ENCODE measurements around the gene ISY1.
"Not testable (repeated sequence)": the region's sequence is repeated elsewhere in the genome, so short reads cannot be mapped to it uniquely, and the experiment has no call there.

ISY1 gene

DNA sequence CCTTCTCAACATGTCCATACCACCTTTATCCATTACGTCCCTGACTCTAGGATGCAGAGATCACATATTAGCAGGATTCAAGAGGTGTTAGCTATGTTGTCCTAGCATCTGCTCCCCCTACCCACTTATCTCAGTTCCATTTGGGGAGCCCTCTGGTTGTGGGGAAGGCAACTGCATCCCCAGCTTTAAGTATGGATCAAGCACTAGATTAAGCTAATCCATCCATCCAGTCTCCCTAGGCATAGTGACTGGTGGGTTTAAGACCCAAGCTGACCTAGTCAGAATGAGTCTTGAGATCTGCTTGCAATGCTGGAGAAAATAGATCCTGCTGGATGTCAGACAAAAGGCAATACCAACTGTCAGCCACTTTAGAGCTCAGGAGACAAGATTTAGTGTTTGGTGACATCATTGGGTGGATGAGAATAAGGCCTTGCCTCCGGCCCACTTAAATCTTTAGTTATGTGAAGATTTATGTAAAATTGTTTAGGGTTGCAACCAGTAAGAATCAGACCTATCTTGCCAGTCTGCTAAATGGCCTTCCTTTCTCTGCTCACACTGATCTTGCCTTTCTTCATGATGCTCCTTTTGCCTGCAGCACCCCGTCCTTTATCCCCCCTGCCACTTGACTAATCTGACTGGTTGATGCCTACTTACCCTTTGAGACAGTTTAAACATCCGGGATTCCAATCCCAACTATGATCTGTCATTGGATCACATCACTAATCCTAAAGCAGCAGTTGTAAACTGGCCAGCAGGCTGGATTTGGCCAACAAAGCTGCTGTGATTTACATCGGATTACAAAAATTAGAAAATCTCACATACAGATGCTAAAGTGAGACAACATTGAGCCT, 2.1 kb upstream of the ISY1 start:
- Histone ChIP-seq H3K4me1 (ENCODE audit: control insufficient read depth, insufficient read depth, low read length) (peaks cover 14% of the 10 kb centered on the region), H3K27me3 (ENCODE audit: control insufficient read depth, insufficient read depth, low read length) (no peaks in the 10 kb centered on the region), H3K27ac (ENCODE audit: low read depth, low read length) (no peak overlapping the region), H3K9ac (ENCODE audit: low read length) (no peak overlapping the region), H3K36me3 (ENCODE audit: control insufficient read depth, insufficient read depth, low read length) (peaks cover 10% of the 10 kb centered on the region), H3K4me3 (ENCODE audit: low read length) (no peak overlapping the region)

DNA sequence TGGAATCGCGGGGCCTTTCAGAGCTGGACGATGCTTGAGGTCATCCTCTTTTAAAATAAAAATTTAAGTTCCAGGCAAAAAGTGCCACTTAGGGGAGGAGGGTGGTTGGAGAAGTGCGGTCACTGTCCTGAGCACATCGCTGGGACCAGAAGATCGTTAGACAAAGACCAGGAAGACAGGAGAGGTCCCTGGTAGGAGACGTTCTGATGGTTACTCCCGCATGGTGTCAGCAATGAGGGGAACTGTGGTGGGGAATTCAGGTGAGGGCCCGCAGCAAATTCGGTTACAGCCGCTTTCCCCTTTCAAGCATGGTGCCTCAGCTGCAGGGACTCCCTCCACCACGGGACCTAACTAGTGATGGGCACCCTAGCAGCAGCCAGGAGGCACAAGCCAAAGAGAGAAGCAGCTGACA, 1.0 kb upstream of the ISY1 start:
- peak overlapping the region; percentile 98 for H3K27ac ChIP-seq (ENCODE audit: low read depth, low read length)
- peaks cover 9% of the 10 kb centered on the region for H3K36me3 ChIP-seq (ENCODE audit: control insufficient read depth, insufficient read depth, low read length)
- H3K4me3 ChIP-seq (ENCODE audit: low read length): peak overlapping the region; percentile 75
- peak overlapping the region; percentile 25 for H3K9ac ChIP-seq (ENCODE audit: low read length)
- H3K4me1 ChIP-seq (ENCODE audit: control insufficient read depth, insufficient read depth, low read length): peaks cover 14% of the 10 kb centered on the region
- no peaks in the 10 kb centered on the region for H3K27me3 ChIP-seq (ENCODE audit: control insufficient read depth, insufficient read depth, low read length)

DNA sequence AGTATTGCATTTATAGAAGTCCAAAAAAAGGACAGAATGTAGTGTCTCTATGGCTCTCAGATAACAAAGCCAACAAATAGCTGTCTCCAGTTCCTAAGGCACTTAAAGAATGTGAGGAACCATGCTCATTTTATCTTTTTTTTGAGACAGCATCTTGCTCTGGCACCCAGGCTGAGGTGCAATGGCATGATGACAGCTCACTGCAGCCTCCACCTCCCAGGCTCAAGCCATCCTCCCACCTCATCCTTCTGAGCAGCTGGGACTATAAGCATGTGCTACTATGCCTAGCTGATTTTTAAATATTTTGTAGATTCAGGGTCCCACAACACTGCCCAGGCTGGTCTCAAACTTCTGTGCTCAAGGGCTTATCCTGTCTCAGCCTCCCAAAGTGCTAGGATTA, 16.1 kb downstream of the ISY1 start:
- no peak overlapping the region for H3K27ac ChIP-seq (ENCODE audit: low read depth, low read length)

DNA sequence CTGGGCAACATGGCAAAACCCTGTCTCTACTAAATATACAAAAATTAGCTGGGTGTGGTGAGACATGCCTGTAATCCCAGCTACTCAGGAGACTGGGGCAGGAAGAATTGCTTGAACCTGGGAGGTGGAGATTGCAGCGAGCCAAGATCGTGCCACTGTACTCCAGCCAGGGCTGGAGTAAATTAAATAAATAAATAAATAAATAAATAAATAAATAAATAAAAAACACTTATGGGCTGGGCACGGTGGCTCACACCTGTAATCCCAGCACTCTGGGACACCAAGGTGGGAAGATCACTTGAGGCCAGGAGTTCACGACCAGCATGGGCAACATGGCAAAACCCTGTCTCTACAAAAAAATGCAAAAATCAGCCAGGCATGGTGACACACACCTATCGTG, 19.9 kb downstream of the ISY1 start:
- H3K27ac ChIP-seq (ENCODE audit: low read depth, low read length); H3K27me3 ChIP-seq (ENCODE audit: control insufficient read depth, insufficient read depth, low read length); H3K4me3 ChIP-seq (ENCODE audit: low read length); H3K4me1 ChIP-seq (ENCODE audit: control insufficient read depth, insufficient read depth, low read length); H3K9ac ChIP-seq (ENCODE audit: low read length): not testable (repeated sequence)
- H3K36me3 ChIP-seq (ENCODE audit: control insufficient read depth, insufficient read depth, low read length): peaks cover 12% of the 10 kb centered on the region

More for the DNA sequence above, 16.1 kb downstream of the ISY1 start:
- Histone ChIP-seq H3K36me3 (ENCODE audit: control insufficient read depth, insufficient read depth, low read length) (peaks cover 13% of the 10 kb centered on the region), H3K4me1 (ENCODE audit: control insufficient read depth, insufficient read depth, low read length) (no peaks in the 10 kb centered on the region), H3K9ac (ENCODE audit: low read length) (no peak overlapping the region), H3K4me3 (ENCODE audit: low read length) (no peak overlapping the region), H3K27me3 (ENCODE audit: control insufficient read depth, insufficient read depth, low read length) (no peaks in the 10 kb centered on the region)

DNA sequence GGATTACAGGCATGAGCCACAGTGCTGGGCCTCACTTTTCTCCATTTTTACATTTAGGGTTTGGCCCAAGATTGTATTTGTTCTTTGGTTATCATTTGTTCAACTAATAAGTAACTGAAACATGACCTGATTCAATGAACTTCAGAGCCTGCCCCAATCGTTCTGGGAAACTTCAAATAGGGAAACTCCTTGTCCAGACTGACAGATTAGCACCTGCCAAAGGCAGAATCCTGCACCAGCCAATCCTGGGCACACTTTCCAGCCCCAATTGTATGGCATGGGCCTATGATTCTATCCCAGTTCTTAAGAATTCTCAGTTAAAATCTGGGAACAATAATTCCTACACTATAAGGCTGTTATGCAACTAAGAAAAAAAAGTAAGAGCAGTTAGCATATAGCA, 21.0 kb downstream of the ISY1 start:
- no peak overlapping the region for H3K9ac ChIP-seq (ENCODE audit: low read length)
- peaks cover 7% of the 10 kb centered on the region for H3K36me3 ChIP-seq (ENCODE audit: control insufficient read depth, insufficient read depth, low read length)
- no peaks in the 10 kb centered on the region for H3K27me3 ChIP-seq (ENCODE audit: control insufficient read depth, insufficient read depth, low read length)
- H3K4me1 ChIP-seq (ENCODE audit: control insufficient read depth, insufficient read depth, low read length): no peaks in the 10 kb centered on the region
- H3K4me3 ChIP-seq (ENCODE audit: low read length): no peak overlapping the region
- H3K27ac ChIP-seq (ENCODE audit: low read depth, low read length): no peak overlapping the region

DNA sequence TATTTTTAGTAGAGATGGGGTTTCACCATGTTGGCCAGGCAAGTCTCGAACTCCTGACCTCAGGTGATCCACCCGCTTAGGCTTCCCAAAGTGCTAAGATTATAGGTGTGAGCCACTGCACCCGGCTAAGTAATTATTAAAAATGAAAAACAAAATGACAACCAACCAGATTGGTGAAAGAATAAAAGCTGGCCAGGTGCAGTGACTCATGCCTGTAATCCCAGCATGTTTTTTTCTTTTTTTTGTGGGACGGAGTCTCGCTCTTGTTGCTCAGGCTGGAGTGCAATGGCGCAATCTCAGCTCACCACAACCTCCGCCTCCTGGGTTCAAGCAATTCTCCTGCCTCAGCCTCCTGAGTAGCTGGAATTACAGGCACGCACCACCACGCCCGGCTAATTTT, 24.6 kb downstream of the ISY1 start:
- not testable (repeated sequence) for H3K4me1 ChIP-seq (ENCODE audit: control insufficient read depth, insufficient read depth, low read length); H3K4me3 ChIP-seq (ENCODE audit: low read length); H3K27me3 ChIP-seq (ENCODE audit: control insufficient read depth, insufficient read depth, low read length); H3K27ac ChIP-seq (ENCODE audit: low read depth, low read length); H3K9ac ChIP-seq (ENCODE audit: low read length)
- H3K36me3 ChIP-seq (ENCODE audit: control insufficient read depth, insufficient read depth, low read length): peaks cover 20% of the 10 kb centered on the region

DNA sequence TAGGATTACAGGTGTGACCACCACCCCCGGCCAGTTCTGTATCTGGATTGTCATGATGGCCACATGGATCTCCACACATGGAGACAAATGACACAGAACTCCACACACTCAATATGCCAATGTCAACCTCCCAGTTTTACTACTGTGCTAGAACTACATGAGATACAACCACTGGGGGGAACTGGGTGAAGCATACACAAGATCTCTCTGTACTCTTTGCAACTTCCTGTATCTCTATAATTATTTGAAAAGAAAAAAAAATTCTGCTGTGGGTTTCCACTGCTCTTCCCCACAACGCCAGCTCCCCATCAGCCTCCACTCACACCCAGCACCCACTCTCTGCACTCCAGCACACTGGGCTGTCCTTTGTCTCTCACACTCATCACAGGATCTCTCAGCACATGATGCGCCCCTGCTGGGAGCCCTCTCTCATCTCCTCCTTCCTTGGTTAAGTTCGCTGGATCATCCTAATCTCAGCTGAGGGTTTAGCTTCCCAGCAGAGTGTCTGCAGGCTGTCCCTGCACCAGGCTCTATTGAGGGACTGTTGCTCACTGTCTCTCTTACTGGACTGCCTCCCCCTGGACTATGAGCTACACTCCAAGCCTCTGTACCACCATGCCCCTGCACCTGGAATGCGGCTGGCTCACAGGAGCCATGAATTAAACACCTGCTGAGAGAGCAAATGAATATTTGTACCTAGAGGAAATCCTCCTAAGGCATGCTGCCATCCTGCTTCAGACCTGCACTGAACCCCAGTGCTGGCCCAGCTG, 28.6 kb downstream of the ISY1 start:
- Histone ChIP-seq H3K9ac (ENCODE audit: low read length) (no peak overlapping the region), H3K27me3 (ENCODE audit: control insufficient read depth, insufficient read depth, low read length) (no peaks in the 10 kb centered on the region), H3K4me3 (ENCODE audit: low read length) (no peak overlapping the region), H3K36me3 (ENCODE audit: control insufficient read depth, insufficient read depth, low read length) (peaks cover 40% of the 10 kb centered on the region), H3K27ac (ENCODE audit: low read depth, low read length) (no peak overlapping the region), H3K4me1 (ENCODE audit: control insufficient read depth, insufficient read depth, low read length) (no peaks in the 10 kb centered on the region)

DNA sequence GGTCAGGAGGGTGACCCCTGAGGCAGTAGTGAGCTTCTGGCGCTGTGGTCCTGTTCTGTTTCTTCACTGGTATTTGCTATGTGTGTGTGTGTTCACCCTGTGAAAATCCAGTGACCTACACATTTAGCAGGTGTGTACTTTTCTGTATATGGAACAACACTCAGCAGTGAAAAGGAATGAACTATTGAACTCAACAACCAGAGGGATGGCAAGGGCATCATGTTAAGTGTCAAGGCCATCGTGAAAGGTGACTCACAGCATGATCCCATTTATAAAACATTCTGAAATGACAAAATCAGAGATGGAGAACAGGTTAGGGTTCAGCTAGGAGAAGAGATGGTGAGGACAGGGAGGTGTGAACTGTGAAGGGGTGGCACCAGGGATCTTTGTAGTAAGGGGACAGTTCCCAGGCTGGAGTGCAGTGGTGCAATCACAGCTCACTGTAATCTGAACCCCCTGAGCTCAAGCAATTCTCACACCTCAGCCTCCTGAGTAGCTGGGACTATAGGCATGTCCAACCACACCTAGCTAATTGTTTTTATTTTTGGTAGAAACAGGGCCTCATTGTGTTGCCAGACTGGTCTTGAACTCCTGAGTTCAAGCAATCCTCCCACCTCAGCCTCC, 29.3 kb downstream of the ISY1 start:
- H3K9ac ChIP-seq (ENCODE audit: low read length): no peak overlapping the region
- H3K36me3 ChIP-seq (ENCODE audit: control insufficient read depth, insufficient read depth, low read length): peaks cover 40% of the 10 kb centered on the region
- no peaks in the 10 kb centered on the region for H3K27me3 ChIP-seq (ENCODE audit: control insufficient read depth, insufficient read depth, low read length)
- H3K4me3 ChIP-seq (ENCODE audit: low read length): no peak overlapping the region
- no peak overlapping the region for H3K27ac ChIP-seq (ENCODE audit: low read depth, low read length)
- H3K4me1 ChIP-seq (ENCODE audit: control insufficient read depth, insufficient read depth, low read length): no peaks in the 10 kb centered on the region

DNA sequence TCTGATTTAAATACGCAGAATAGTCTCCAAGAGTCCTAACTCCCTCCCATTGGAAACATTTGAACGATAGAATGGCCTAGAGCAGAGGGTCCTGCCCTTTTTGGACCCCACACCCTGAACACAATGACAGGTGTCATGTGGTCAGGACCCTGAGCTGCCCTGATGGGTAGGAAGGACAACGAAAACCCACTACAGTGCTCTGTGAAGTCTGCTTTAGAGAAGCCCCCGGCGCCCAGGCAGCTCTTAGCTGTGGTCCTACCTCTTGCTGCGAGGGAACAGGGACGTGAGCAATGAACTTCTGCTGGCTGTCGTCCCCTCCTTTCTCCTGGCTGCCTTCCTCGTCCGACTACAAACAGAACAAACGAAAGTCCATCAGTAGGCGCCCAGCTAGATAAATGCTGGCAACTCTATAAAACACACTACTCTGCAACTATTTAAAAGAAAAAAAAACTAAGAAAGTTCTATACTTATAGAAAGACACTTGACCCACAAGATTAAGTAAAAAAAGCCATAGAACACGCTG, 30.5 kb downstream of the ISY1 start:
- no peak overlapping the region for H3K4me3 ChIP-seq (ENCODE audit: low read length)
- no peaks in the 10 kb centered on the region for H3K27me3 ChIP-seq (ENCODE audit: control insufficient read depth, insufficient read depth, low read length)
- no peaks in the 10 kb centered on the region for H3K4me1 ChIP-seq (ENCODE audit: control insufficient read depth, insufficient read depth, low read length)
- H3K9ac ChIP-seq (ENCODE audit: low read length): no peak overlapping the region
- peaks cover 40% of the 10 kb centered on the region for H3K36me3 ChIP-seq (ENCODE audit: control insufficient read depth, insufficient read depth, low read length)
- H3K27ac ChIP-seq (ENCODE audit: low read depth, low read length): no peak overlapping the region

DNA sequence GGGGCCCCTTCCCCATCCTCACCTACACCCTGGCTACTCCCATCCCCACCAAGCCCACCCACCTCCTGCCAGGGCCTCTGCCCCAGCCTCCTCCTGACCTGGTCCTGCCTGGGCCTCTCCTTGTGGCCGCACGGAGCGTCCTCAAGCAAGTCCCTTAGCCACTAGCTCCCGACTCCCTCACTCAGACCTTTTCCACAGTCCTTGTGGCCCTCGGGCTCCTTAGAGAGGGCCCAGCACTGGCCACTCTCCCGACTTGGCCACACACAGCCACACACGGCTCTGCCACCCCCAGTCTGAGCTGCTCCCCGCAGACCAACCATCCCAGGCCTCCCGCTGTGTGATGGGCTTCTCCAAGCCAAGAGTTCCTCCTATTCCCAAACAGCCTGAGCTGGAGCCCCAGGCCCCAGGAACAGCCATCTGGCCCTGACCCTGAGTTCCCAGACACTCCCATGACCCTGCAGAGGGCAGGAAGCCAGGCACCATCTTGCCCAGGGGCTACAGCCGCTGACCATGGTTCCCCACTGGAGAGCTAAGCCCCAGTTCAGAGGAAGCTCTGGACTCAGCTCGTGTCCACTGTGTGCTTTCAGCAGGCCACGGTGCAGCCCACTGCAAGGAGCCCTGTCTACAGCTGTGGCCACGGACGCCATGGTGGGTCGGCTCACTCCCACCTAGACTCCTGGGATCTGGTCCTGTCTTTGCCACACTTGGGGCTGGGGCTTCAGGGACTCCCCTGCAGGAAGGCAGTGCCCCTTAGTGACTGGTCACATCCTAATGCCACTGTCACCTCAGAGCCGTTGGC, 32.3 kb downstream of the ISY1 start:
- no peak overlapping the region for H3K9ac ChIP-seq (ENCODE audit: low read length)
- H3K27ac ChIP-seq (ENCODE audit: low read depth, low read length): no peak overlapping the region
- H3K4me3 ChIP-seq (ENCODE audit: low read length): no peak overlapping the region
- H3K36me3 ChIP-seq (ENCODE audit: control insufficient read depth, insufficient read depth, low read length): peaks cover 27% of the 10 kb centered on the region
- H3K27me3 ChIP-seq (ENCODE audit: control insufficient read depth, insufficient read depth, low read length): no peaks in the 10 kb centered on the region
- no peaks in the 10 kb centered on the region for H3K4me1 ChIP-seq (ENCODE audit: control insufficient read depth, insufficient read depth, low read length)

DNA sequence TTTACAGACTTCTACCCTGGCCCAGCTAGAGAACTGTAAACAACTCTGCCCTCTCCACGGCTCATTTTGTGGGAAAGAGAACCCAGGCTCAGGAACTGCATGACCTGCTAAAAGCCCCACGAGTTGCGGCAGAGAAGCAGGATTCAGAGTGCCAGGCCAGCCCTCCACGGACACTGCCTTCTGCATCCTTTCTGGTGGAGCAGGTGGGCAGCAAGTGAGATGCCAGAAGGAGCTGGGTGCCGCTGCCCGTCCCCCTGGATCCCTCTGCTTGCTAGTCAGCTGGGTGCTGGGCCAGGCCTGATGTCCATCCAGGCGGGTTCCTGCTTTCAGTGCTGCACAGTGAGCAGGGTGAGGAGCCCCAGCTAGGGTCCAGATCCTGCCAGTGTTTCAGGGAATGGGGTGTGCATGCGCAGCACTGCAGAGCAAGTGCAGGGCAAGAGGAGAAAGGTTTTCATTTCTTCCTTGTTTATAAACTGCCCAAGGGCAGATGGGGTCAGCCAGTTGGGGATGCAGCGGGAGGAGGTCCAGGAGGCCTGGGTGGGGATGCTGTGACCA, 34.1 kb downstream of the ISY1 start:
- Histone ChIP-seq H3K4me1 (ENCODE audit: control insufficient read depth, insufficient read depth, low read length) (no peaks in the 10 kb centered on the region), H3K9ac (ENCODE audit: low read length) (no peak overlapping the region), H3K4me3 (ENCODE audit: low read length) (no peak overlapping the region), H3K27me3 (ENCODE audit: control insufficient read depth, insufficient read depth, low read length) (no peaks in the 10 kb centered on the region), H3K36me3 (ENCODE audit: control insufficient read depth, insufficient read depth, low read length) (peaks cover 22% of the 10 kb centered on the region), H3K27ac (ENCODE audit: low read depth, low read length) (no peak overlapping the region)
